Stomach (tissue), 9 donors: ENCODE measurements around the gene PAK5. TPM values are rescaled to one million over a fixed set of nuclear protein-coding genes. Genes with fewer than 3 reads are reported as not detected.
A peak's percentile ranks its signal among the peaks of the same experiment; 100 is the strongest.

Source experiments
- DNase-seq, 2 donors: peaks; one replicate each; pipeline versions ENCODE4 v3.0.0 to v3.0.0-alpha.2; 2013 to 2019
- H3K27ac ChIP-seq, 5 donors: fragments of 200-600 bp in 4 of 5; sonication (generic) in 4 of 5; one replicate each; pipeline ENCODE4 v1.5.1; 2013 to 2019; ENCODE audit warnings: mild to moderate bottlenecking in 1 of 5, moderate library complexity in 1 of 5
- H3K27me3 ChIP-seq, 3 donors: fragments of 200-600 bp; sonication (generic); one replicate each; pipeline ENCODE4 v1.5.1; 2017 to 2019; ENCODE audit warnings: mixed run types in 1 of 3
- H3K36me3 ChIP-seq, 4 donors: fragments of 200-600 bp; sonication (generic); 1 replicate in 3 of 4; 2 replicates in 1 of 4; pipeline ENCODE4 v1.5.1; 2016 to 2019
- H3K4me1 ChIP-seq, 4 donors: fragments of 200-600 bp; sonication (generic); one replicate each; pipeline ENCODE4 v1.5.1; 2016 to 2019
- H3K4me3 ChIP-seq, 4 donors: fragments of 200-600 bp; sonication (generic) in 3 of 4; one replicate each; pipeline ENCODE4 v1.5.1; 2016 to 2019; ENCODE audit warnings: mild to moderate bottlenecking in 1 of 4
- H3K9me3 ChIP-seq, 4 donors: fragments of 200-600 bp; sonication (generic); one replicate each; pipeline ENCODE4 v1.5.1; 2016 to 2019
- CTCF ChIP-seq, 7 experiments: fragments of 450-650 bp in 4 of 7; fragments of 200-600 bp in 3 of 7; sonication (generic) in 3 of 7; IDR thresholded peaks; one replicate each; pipeline ENCODE4 v1.5.1; 2016 to 2019; ENCODE audit warnings: antibody characterized with exemption in 7 of 7, control low read depth in 2 of 7, mild to moderate bottlenecking in 1 of 7
- EP300 ChIP-seq: sonication (generic); formaldehyde crosslinking; IDR thresholded peaks from one replicate; pipeline ENCODE4 v1.6.1; 2017; ENCODE audit warnings: antibody characterized with exemption
- POLR2A ChIP-seq, 4 donors: fragments of 450-650 bp; IDR thresholded peaks; one replicate each; pipeline ENCODE4 v1.6.1; 2016; ENCODE audit warnings: antibody characterized with exemption in 4 of 4, control low read depth in 2 of 4, mild to moderate bottlenecking in 1 of 4, moderate library complexity in 1 of 4
- POLR2AphosphoS5 ChIP-seq, 3 donors: sonication (generic); formaldehyde crosslinking; IDR thresholded peaks; one replicate each; pipeline ENCODE4 v1.6.1; 2016; ENCODE audit warnings: antibody characterized with exemption in 3 of 3
- WGBS, 5 donors: extraction: QIAGEN DNeasy Blood & Tissue Kit in 3 of 5; methylation state at CpG; one replicate each; pipeline versions ENCODE4 v1.1.5 to v1.1.7; 2013 to 2018; 5-methylcytosine and 5-hydroxymethylcytosine counted together
- intact Hi-C: fragments of 100-400 bp; cut with DNase I; formaldehyde crosslinking; loops from one replicate; pipeline ENCODE4 v1.15.1; 2023; ENCODE audit warnings: low total_unique reads
- polyA plus RNA-seq, 3 donors: library from polyadenylated mRNA; stranded (reverse); fragments of 200-250 nt; gene quantifications; one replicate each; pipeline ENCODE4 v1.2.3, GENCODE V29; 2013
- total RNA-seq, 5 donors: library from RNA; depleted of rRNA; stranded (reverse); fragments of >200 nt; gene quantifications; one replicate each; pipeline versions ENCODE4 v1.1.0 to v1.2.3, GENCODE V29; 2014 to 2016
- donor health status: healthy with polysubstance abuse.
- donor health status: Bipolar disorder and iron deficiency.
- donor health status: healthy.

Gene PAK5
- total and polyA plus RNA-seq, 8 donors = under 0.01 to 0.92 (median 0.35) TPM; not detected in 3

GRCh38 chr20:9506280-9506821 is 332.5 kb downstream of the PAK5 start:
- H3K4me3 ChIP-seq = peak overlapping the region in 1 of 4 donors; percentile 29
- peaks cover 4 to 68% (median 39%) of the 10 kb centered on the region in 3 donors for H3K27me3 ChIP-seq
- no peak overlapping the region for H3K27ac ChIP-seq
- H3K36me3 ChIP-seq = no peaks in the 10 kb centered on the region
- intact Hi-C loops = no loop called here
- 7 to 13% (median 11%) methylated on average over 19 to 34 of the region's 34 CpGs for WGBS, 5 donors
- H3K9me3 ChIP-seq = no peaks in the 10 kb centered on the region
- TF ChIP-seq POLR2A (IDR thresholded peaks at IDR 0.05) (no peak), EP300 (no peak), POLR2AphosphoS5 (IDR thresholded peaks at IDR 0.05) (no peak), CTCF (IDR thresholded peaks at IDR 0.05) (no peak)
- peak in 1 of 2 donors; percentile 38 for DNase-seq
- peaks cover 0 to 31% (median 20%) of the 10 kb centered on the region in 4 donors for H3K4me1 ChIP-seq

DNA sequence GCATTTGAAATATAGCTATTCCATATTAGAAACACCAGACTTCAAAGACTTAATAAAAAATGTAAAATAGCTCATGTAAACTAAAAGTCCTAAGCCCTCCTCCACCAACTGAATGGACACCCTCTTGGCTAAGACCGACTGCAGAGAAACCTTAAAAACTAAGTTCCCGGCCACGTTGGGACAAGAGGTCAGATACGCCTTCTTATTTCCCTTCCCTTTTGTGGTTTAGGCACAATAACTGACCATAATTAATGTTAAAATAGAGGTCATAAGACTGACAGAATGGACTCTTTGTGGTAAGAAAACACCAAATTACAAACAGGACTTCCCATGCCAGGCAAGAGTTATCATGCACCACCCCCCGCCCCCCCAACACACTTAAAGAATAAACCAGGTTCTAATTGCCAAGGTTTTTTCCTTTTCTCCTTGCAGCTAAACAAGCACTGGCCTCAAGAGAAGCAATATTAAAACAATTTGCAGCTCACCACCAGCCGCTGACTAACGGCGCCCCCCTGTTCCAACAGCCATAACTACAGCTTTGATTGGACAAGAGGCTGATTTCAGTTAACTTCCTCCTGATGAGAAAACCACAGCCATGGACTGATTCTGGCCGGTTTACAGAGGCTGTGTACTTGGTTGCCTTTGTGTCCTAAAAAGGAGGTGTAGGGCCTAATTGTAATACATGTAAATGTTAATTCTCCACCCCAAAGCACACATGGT is 335.2 kb downstream of the PAK5 start:
- 51 to 64% (median 58%) methylated on average over 9 of the region's 9 CpGs for WGBS, 5 donors
- peak in 1 of 2 donors; percentile 56 for DNase-seq
- intact Hi-C loops = no loop called here
- no peaks in the 10 kb centered on the region for H3K36me3 ChIP-seq
- no peak overlapping the region for H3K4me3 ChIP-seq
- no peak overlapping the region for H3K27ac ChIP-seq
- no peaks in the 10 kb centered on the region for H3K9me3 ChIP-seq
- TF ChIP-seq CTCF (IDR thresholded peaks at IDR 0.05) (no peak), POLR2A (IDR thresholded peaks at IDR 0.05) (no peak), EP300 (no peak), POLR2AphosphoS5 (IDR thresholded peaks at IDR 0.05) (no peak)
- peaks cover 0 to 27% (median 19%) of the 10 kb centered on the region in 4 donors for H3K4me1 ChIP-seq
- H3K27me3 ChIP-seq = peaks cover 2 to 41% (median 29%) of the 10 kb centered on the region in 3 donors

DNA sequence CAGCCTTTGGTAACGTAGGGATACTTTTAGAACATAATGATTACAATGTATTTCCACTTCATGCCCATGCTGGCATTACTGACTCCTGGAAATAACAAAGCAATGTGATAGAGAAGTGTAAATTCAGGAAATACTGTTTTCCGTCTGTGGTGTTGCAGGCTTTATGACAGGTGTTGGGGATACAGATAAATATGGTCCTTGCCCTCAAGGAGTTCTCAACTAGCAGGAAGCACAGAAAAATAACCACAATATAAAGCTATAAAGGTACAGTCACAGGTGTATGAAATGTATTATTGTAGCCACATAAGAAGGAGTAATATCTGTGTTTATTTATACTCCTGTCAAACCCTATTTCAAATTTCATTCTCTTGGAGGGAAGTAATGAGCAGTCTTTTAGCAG is 337.4 kb downstream of the PAK5 start:
- H3K4me1 ChIP-seq = peaks cover 0 to 5% (median 4%) of the 10 kb centered on the region in 4 donors
- no peaks in the 10 kb centered on the region for H3K9me3 ChIP-seq
- H3K36me3 ChIP-seq = no peaks in the 10 kb centered on the region
- 58 to 79% (median 69%) methylated on average over 2 of the region's 2 CpGs for WGBS, 5 donors
- no peak overlapping the region for H3K4me3 ChIP-seq
- DNase-seq = no peak
- intact Hi-C loops = no loop called here
- peaks cover 0 to 19% (median 7%) of the 10 kb centered on the region in 3 donors for H3K27me3 ChIP-seq
- no peak overlapping the region for H3K27ac ChIP-seq
- TF ChIP-seq POLR2AphosphoS5 (IDR thresholded peaks at IDR 0.05) (no peak), EP300 (no peak), CTCF (IDR thresholded peaks at IDR 0.05) (no peak), POLR2A (IDR thresholded peaks at IDR 0.05) (no peak)

DNA sequence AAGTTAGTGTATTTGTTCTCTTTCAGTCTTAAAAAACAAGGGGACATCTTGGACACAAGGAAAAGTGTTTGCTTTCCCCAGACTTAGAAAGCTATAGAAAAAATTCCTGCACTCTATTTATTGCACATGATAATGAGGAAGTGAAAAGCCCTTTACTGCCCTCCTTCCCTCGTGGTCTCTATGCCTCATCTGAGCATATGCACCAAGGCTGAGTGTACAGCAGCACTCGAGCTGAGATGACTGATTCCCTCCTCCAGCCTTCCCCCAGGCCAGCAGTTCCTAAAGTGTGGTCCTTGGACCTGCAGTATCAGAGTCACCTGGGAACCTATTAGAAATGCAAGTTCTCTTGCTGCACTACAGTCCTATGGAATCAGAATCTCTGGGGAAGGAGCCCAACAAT is 338.8 kb downstream of the PAK5 start:
- peaks cover 0 to 5% (median 0%) of the 10 kb centered on the region in 3 donors for H3K27me3 ChIP-seq
- no peak for DNase-seq
- H3K9me3 ChIP-seq = no peaks in the 10 kb centered on the region
- 13 to 43% (median 27%) methylated on average over 2 of the region's 2 CpGs for WGBS, 5 donors
- TF ChIP-seq POLR2A (IDR thresholded peaks at IDR 0.05) = no peak
- no peak for TF ChIP-seq CTCF (IDR thresholded peaks at IDR 0.05)
- no peak for TF ChIP-seq POLR2AphosphoS5 (IDR thresholded peaks at IDR 0.05)
- no peak for TF ChIP-seq EP300
- H3K27ac ChIP-seq = no peak overlapping the region
- intact Hi-C loops = no loop called here
- H3K36me3 ChIP-seq = no peaks in the 10 kb centered on the region
- no peaks in the 10 kb centered on the region for H3K4me1 ChIP-seq
- H3K4me3 ChIP-seq = no peak overlapping the region
